ENCODE results near the gene FGF12.

The FGF12 gene

GRCh38 chr3:192726385-192726784 lies 956 bp downstream of the FGF12 start:
- Histone ChIP-seq H3K27me3 (ENCODE audit: control insufficient read depth in 3 of 3, insufficient read depth in 3 of 3, low read depth in 1 of 3, low read length in 3 of 3) (peaks cover 0 to 8% (median 2%) of the 10 kb centered on the region in 3 experiments), H2AK5ac (ENCODE audit: low read depth, low read length) (no peak overlapping the region), H3K79me1 (ENCODE audit: low read depth, low read length) (no peaks in the 10 kb centered on the region), H2AFZ (ENCODE audit: low read length) (no peak overlapping the region), H2BK120ac (ENCODE audit: low read depth, low read length) (no peak overlapping the region), H4K8ac (ENCODE audit: low read depth, low read length) (no peak overlapping the region), H3K4ac (ENCODE audit: low read length) (no peak overlapping the region), H3K14ac (ENCODE audit: low read length) (no peak overlapping the region), H3K4me3 (ENCODE audit: low read length in 2 of 2) (no peak overlapping the region), H2BK12ac (ENCODE audit: low read length) (no peak overlapping the region), H4K91ac (ENCODE audit: low read depth, low read length, poor library complexity) (no peak overlapping the region), H3K18ac (ENCODE audit: low read length) (no peak overlapping the region), H3K36me3 (replicated peaks in 1 of 2; ENCODE audit: control insufficient read depth in 2 of 2, insufficient read depth in 2 of 2, low read length in 2 of 2) (no peaks in the 10 kb centered on the region), H3K23ac (ENCODE audit: low read depth, low read length, poor library complexity) (no peak overlapping the region), H3K9ac (ENCODE audit: low read depth, low read length, poor library complexity) (no peak overlapping the region), H2BK5ac (ENCODE audit: low read length) (no peak overlapping the region), H3K9me3 (replicated peaks in 1 of 2; ENCODE audit: control insufficient read depth in 2 of 2, insufficient read depth in 1 of 2, low read depth in 1 of 2, low read length in 2 of 2) (no peaks in the 10 kb centered on the region), H3K4me1 (ENCODE audit: control insufficient read depth in 2 of 2, insufficient read depth in 1 of 2, low read depth in 1 of 2, low read length in 2 of 2) (peaks cover 5 to 7% of the 10 kb centered on the region in 2 donors), H3K4me2 (ENCODE audit: insufficient read depth, low read length, poor library complexity, severe bottlenecking) (no peak overlapping the region), H2BK15ac (ENCODE audit: low read length) (no peak overlapping the region), H3K27ac (replicated peaks; ENCODE audit: low read length) (no peak overlapping the region)
- no peak for DNase-seq (ENCODE audit: low spot score)
- WGBS, 2 donors (ENCODE audit: extremely low coverage in 2 of 2, insufficient read length in 2 of 2, insufficient replicate concordance in 1 of 2), result no CpG with 5 or more reads among the region's 2 CpGs

- H3K9ac ChIP-seq (ENCODE audit: low read depth, low read length, poor library complexity), result no peak overlapping the region
- H2BK120ac ChIP-seq (ENCODE audit: low read depth, low read length), result no peak overlapping the region
- no peak overlapping the region for H3K14ac ChIP-seq (ENCODE audit: low read length)
- no peaks in the 10 kb centered on the region for H3K9me3 ChIP-seq (replicated peaks in 1 of 2; ENCODE audit: control insufficient read depth in 2 of 2, insufficient read depth in 1 of 2, low read depth in 1 of 2, low read length in 2 of 2)
- H3K27ac ChIP-seq (replicated peaks; ENCODE audit: low read length), result no peak overlapping the region
- no peak overlapping the region for H3K18ac ChIP-seq (ENCODE audit: low read length)
- DNase-seq (ENCODE audit: low spot score), result no peak
- H2AFZ ChIP-seq (ENCODE audit: low read length), result no peak overlapping the region
- H3K79me1 ChIP-seq (ENCODE audit: low read depth, low read length), result no peaks in the 10 kb centered on the region
- WGBS, 2 donors (ENCODE audit: extremely low coverage in 2 of 2, insufficient read length in 2 of 2, insufficient replicate concordance in 1 of 2), result no CpG with 5 or more reads among the region's 3 CpGs
- no peaks in the 10 kb centered on the region for H3K36me3 ChIP-seq (replicated peaks in 1 of 2; ENCODE audit: control insufficient read depth in 2 of 2, insufficient read depth in 2 of 2, low read length in 2 of 2)
- no peak overlapping the region for H4K91ac ChIP-seq (ENCODE audit: low read depth, low read length, poor library complexity)
- H2BK15ac ChIP-seq (ENCODE audit: low read length), result no peak overlapping the region
- H2BK12ac ChIP-seq (ENCODE audit: low read length), result no peak overlapping the region
- no peak overlapping the region for H3K4ac ChIP-seq (ENCODE audit: low read length)
- no peaks in the 10 kb centered on the region for H3K4me1 ChIP-seq (ENCODE audit: control insufficient read depth in 2 of 2, insufficient read depth in 1 of 2, low read depth in 1 of 2, low read length in 2 of 2)
- no peak overlapping the region for H3K4me2 ChIP-seq (ENCODE audit: insufficient read depth, low read length, poor library complexity, severe bottlenecking)
- no peak overlapping the region for H4K8ac ChIP-seq (ENCODE audit: low read depth, low read length)
- no peak overlapping the region for H2AK5ac ChIP-seq (ENCODE audit: low read depth, low read length)
- no peak overlapping the region for H3K23ac ChIP-seq (ENCODE audit: low read depth, low read length, poor library complexity)
- no peaks in the 10 kb centered on the region for H3K27me3 ChIP-seq (ENCODE audit: control insufficient read depth in 3 of 3, insufficient read depth in 3 of 3, low read depth in 1 of 3, low read length in 3 of 3)
- no peak overlapping the region for H2BK5ac ChIP-seq (ENCODE audit: low read length)
- H3K4me3 ChIP-seq (ENCODE audit: low read length in 2 of 2), result no peak overlapping the region
Measured at GRCh38 chr3:192719964-192720363, 7.4 kb downstream of the FGF12 start.

GRCh38 chr3:192718156-192718555 lies 9.2 kb downstream of the FGF12 start:
- Histone ChIP-seq H4K8ac (ENCODE audit: low read depth, low read length) (no peak overlapping the region), H2BK5ac (ENCODE audit: low read length) (no peak overlapping the region), H3K36me3 (replicated peaks in 1 of 2; ENCODE audit: control insufficient read depth in 2 of 2, insufficient read depth in 2 of 2, low read length in 2 of 2) (no peaks in the 10 kb centered on the region), H3K79me1 (ENCODE audit: low read depth, low read length) (no peaks in the 10 kb centered on the region), H3K4me1 (ENCODE audit: control insufficient read depth in 2 of 2, insufficient read depth in 1 of 2, low read depth in 1 of 2, low read length in 2 of 2) (no peaks in the 10 kb centered on the region), H4K91ac (ENCODE audit: low read depth, low read length, poor library complexity) (no peak overlapping the region), H3K9me3 (replicated peaks in 1 of 2; ENCODE audit: control insufficient read depth in 2 of 2, insufficient read depth in 1 of 2, low read depth in 1 of 2, low read length in 2 of 2) (no peaks in the 10 kb centered on the region), H2BK12ac (ENCODE audit: low read length) (no peak overlapping the region), H3K4ac (ENCODE audit: low read length) (no peak overlapping the region), H3K27me3 (ENCODE audit: control insufficient read depth in 3 of 3, insufficient read depth in 3 of 3, low read depth in 1 of 3, low read length in 3 of 3) (no peaks in the 10 kb centered on the region), H3K27ac (replicated peaks; ENCODE audit: low read length) (no peak overlapping the region), H2AFZ (ENCODE audit: low read length) (no peak overlapping the region), H3K4me2 (ENCODE audit: insufficient read depth, low read length, poor library complexity, severe bottlenecking) (no peak overlapping the region), H3K23ac (ENCODE audit: low read depth, low read length, poor library complexity) (no peak overlapping the region), H2BK120ac (ENCODE audit: low read depth, low read length) (no peak overlapping the region), H3K4me3 (ENCODE audit: low read length in 2 of 2) (no peak overlapping the region), H3K18ac (ENCODE audit: low read length) (no peak overlapping the region), H2AK5ac (ENCODE audit: low read depth, low read length) (no peak overlapping the region), H3K14ac (ENCODE audit: low read length) (no peak overlapping the region), H3K9ac (ENCODE audit: low read depth, low read length, poor library complexity) (no peak overlapping the region), H2BK15ac (ENCODE audit: low read length) (no peak overlapping the region)
- no peak for DNase-seq (ENCODE audit: low spot score)
- no CpG with 5 or more reads among the region's 3 CpGs for WGBS, 2 donors (ENCODE audit: extremely low coverage in 2 of 2, insufficient read length in 2 of 2, insufficient replicate concordance in 1 of 2)

GRCh38 chr3:192715126-192715525 lies 12.2 kb downstream of the FGF12 start:
- Histone ChIP-seq H3K4ac (ENCODE audit: low read length) (no peak overlapping the region), H3K23ac (ENCODE audit: low read depth, low read length, poor library complexity) (no peak overlapping the region), H3K18ac (ENCODE audit: low read length) (no peak overlapping the region), H4K91ac (ENCODE audit: low read depth, low read length, poor library complexity) (no peak overlapping the region), H3K27ac (replicated peaks; ENCODE audit: low read length) (no peak overlapping the region), H3K4me3 (ENCODE audit: low read length in 2 of 2) (no peak overlapping the region), H4K8ac (ENCODE audit: low read depth, low read length) (no peak overlapping the region), H2AK5ac (ENCODE audit: low read depth, low read length) (no peak overlapping the region), H2BK15ac (ENCODE audit: low read length) (no peak overlapping the region), H3K79me1 (ENCODE audit: low read depth, low read length) (no peaks in the 10 kb centered on the region), H2BK120ac (ENCODE audit: low read depth, low read length) (no peak overlapping the region), H3K4me1 (ENCODE audit: control insufficient read depth in 2 of 2, insufficient read depth in 1 of 2, low read depth in 1 of 2, low read length in 2 of 2) (no peaks in the 10 kb centered on the region), H3K9me3 (replicated peaks in 1 of 2; ENCODE audit: control insufficient read depth in 2 of 2, insufficient read depth in 1 of 2, low read depth in 1 of 2, low read length in 2 of 2) (no peaks in the 10 kb centered on the region), H2BK5ac (ENCODE audit: low read length) (no peak overlapping the region), H3K36me3 (replicated peaks in 1 of 2; ENCODE audit: control insufficient read depth in 2 of 2, insufficient read depth in 2 of 2, low read length in 2 of 2) (no peaks in the 10 kb centered on the region), H3K14ac (ENCODE audit: low read length) (no peak overlapping the region), H3K27me3 (ENCODE audit: control insufficient read depth in 3 of 3, insufficient read depth in 3 of 3, low read depth in 1 of 3, low read length in 3 of 3) (no peaks in the 10 kb centered on the region), H3K4me2 (ENCODE audit: insufficient read depth, low read length, poor library complexity, severe bottlenecking) (no peak overlapping the region), H2AFZ (ENCODE audit: low read length) (no peak overlapping the region), H2BK12ac (ENCODE audit: low read length) (no peak overlapping the region), H3K9ac (ENCODE audit: low read depth, low read length, poor library complexity) (no peak overlapping the region)
- DNase-seq (ENCODE audit: low spot score), result no peak
